Keratinocyte (primary cell): ENCODE measurements around the gene FRS3.

ENCODE experiments used
- EZH2 ChIP-seq: IDR thresholded peaks from one replicate; pipeline ENCODE4 v1.6.1; 2012; ENCODE audit warnings: inconsistent platforms, mild to moderate bottlenecking, low read length, moderate library complexity
- TF ChIP-seq, protein P1 (sequence below), 3 experiments: IDR thresholded peaks in 1 of 3; conservative IDR thresholded peaks in 1 of 3; optimal IDR thresholded peaks in 1 of 3; 2 replicates in 2 of 3; 3 replicates in 1 of 3; pipeline versions ENCODE3 to v1.5.1; 2011; ENCODE audit warnings: low read length in 3 of 3, mild to moderate bottlenecking in 3 of 3, moderate library complexity in 2 of 3, control low read depth in 1 of 3, inconsistent platforms in 1 of 3; ENCODE audit not compliant: insufficient read depth in 2 of 3; ENCODE audit errors: extremely low read depth in 1 of 3

DNA sequence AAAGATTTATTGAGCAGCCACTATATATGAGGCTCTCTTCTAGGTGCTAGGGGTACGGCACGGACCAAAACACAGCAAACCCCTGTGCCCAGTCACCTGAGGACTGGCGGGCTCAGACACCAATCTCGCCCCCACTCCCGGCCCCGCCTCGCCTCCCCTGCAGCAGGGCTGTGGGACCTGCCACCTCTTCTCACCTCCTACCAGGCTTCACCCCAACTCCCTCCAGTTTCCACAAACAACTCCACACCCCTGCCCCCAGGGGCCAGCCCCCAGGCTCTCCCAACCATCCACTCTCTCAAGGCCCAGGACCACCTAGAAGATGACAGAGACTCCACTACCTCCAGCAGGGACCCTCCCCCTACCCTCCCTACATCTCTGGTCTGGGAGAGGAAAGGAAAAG lies 50.7 kb downstream of the FRS3 start:
- TF ChIP-seq, protein P1, sequence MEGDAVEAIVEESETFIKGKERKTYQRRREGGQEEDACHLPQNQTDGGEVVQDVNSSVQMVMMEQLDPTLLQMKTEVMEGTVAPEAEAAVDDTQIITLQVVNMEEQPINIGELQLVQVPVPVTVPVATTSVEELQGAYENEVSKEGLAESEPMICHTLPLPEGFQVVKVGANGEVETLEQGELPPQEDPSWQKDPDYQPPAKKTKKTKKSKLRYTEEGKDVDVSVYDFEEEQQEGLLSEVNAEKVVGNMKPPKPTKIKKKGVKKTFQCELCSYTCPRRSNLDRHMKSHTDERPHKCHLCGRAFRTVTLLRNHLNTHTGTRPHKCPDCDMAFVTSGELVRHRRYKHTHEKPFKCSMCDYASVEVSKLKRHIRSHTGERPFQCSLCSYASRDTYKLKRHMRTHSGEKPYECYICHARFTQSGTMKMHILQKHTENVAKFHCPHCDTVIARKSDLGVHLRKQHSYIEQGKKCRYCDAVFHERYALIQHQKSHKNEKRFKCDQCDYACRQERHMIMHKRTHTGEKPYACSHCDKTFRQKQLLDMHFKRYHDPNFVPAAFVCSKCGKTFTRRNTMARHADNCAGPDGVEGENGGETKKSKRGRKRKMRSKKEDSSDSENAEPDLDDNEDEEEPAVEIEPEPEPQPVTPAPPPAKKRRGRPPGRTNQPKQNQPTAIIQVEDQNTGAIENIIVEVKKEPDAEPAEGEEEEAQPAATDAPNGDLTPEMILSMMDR (optimal IDR thresholded peaks at IDR 0.05 in 1 of 3, IDR thresholded peaks at IDR 0.05 in 1 of 3, conservative IDR thresholded peaks at IDR 0.05 in 1 of 3; ENCODE audit: extremely low read depth in 1 of 3, insufficient read depth in 2 of 3, low read length in 3 of 3) = no peak
- TF ChIP-seq EZH2 = no peak
